GM19397 (cell line): ENCODE results near the gene LMNTD2.

ENCODE experiments used
- ATAC-seq: cut with Tn5 transposase; IDR thresholded peaks from one replicate; pipeline ENCODE4 v1.9.1; 2021; ENCODE audit warnings: mild to moderate bottlenecking, moderate library complexity; ENCODE audit not compliant: unreplicated experiment

The LMNTD2 gene

DNA sequence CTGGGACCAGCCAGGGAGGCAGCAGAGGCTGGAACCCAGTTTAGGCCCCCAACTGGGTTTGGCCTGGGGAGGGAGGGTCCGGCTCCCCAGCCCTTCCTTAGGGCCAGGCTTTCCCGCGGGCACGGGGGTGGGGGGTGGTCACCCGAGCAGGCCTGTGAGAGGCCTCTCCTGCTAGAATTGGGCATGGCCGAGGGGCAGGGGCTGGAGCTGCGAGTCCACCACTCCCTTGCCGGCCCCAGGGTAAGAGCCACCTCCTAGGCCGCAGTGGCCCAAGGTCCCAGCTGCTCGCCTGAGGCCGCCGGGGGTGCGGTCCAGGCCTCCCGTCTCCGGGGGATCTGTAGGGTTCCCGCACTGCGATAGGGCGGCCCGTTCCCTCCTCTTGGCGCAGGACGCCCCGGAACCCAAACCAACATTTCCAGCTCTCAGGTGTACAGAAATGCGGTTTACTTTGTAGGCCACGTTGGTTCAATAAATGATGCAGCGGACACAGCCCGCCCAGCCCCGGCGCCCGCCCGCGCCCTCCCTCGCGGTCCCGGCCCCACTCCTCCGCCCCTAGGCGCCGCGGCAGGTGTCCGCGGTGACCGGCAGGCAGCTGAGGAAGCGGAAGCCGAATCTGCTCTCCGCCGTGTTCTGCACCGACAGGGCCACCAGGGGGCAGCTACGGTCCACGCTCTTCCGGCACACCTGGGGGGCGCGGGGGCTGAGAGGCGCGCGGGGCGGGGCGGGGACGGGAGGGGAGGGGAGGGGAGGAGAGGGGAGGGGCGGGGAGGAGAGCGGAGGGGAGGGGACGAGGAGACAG is 5.9 kb downstream of the LMNTD2 start:
- peak; percentile 51 for ATAC-seq

GRCh38 chr11:553988-554340 is 6.6 kb downstream of the LMNTD2 start:
- ATAC-seq = no peak

DNA sequence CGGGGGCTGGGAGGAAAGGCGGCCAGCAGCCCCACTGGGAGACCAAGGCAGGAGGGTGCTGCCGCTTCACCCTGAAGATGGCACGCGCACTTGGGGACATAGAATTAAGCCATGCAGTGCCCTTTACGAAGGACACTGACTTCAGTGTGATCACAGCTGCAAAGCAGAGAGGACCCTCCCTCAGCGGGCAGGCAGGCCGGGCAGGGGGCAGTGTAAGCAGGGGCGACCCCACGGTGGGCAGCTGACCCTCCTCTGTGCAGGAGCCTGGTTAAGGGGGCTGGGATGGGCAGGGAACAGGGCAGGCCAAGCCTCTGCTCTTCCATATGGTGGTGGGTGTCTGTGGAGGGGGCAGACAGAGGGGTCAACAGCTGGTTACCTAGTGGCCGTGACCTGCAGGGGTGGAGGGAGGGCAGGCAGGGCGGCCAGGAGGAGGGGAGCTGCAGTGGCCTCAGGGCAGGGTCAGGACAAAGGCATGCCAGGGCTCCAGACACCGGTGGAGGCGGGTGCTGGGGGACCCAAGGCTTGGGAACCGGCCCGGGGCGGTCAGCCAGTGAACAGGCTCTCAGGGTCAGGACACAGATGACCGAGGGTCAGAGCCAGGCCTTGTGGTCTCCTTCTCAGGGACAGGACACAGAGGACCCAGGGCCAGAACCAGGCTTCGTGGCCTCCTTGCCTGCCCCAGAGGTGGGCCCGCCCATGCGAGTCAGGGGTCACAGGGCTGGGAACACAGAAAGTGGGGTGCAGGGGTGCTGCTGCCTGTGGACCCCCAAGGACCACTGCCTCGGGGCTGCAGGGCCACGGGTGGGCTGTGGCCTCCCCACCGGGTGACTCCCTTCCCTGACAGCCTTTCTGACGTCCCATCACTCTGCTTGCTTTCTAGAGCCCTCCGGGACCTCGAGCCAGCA is 7.2 kb downstream of the LMNTD2 start:
- ATAC-seq = no peak

- no peak for ATAC-seq
Observed at GRCh38 chr11:551596-551995, 8.9 kb downstream of the LMNTD2 start.

DNA sequence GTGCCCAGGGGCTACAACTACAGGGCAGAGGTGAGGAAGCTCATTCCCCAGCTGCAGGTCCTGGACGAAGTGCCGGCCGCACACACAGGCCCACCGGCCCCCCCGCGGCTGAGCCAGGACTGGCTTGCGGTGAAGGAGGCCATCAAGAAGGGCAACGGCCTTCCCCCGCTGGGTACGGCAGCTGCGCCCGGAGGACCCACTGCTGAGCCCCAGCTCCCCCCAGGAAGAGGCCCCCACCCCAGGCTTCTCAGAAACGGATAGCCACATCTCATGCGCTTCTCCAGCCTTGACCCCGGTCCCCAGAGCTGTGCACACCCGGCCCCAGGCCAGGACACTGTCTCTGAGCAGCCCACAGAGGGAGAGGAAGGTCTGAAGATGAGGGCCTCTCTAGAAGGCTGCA is 9.4 kb downstream of the LMNTD2 start:
- ATAC-seq = no peak

- ATAC-seq = no peak
Observed at GRCh38 chr11:550746-551085, 9.8 kb downstream of the LMNTD2 start.

- no peak for ATAC-seq
Observed at GRCh38 chr11:550021-550745, 10.4 kb downstream of the LMNTD2 start.

- no peak for ATAC-seq
Observed at GRCh38 chr11:548700-549603, 11.6 kb downstream of the LMNTD2 start.

- no peak for ATAC-seq
Observed at GRCh38 chr11:545171-545570, 15.4 kb downstream of the LMNTD2 start.

DNA sequence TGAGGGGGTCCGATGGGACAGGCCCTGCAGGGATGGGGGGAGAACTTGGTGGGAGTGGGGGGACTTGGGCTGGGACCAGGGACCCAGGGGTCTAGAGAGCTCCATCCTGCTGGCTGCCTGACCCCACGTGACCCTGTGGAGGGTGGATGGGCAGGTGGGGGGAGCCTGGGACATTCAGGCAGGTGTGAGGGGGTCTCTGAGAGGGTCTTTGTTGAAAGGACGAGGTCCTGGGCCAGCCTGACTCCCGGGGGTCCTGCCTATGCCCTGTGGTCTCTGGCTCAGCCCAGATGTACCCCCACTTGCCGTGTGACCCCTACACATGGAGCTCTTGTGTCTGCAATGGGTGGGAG is 15.7 kb downstream of the LMNTD2 start:
- no peak for ATAC-seq

- no peak for ATAC-seq
Observed at GRCh38 chr11:541433-541885, 19.1 kb downstream of the LMNTD2 start.

GRCh38 chr11:540583-541432 is 19.7 kb downstream of the LMNTD2 start:
- no peak for ATAC-seq

DNA sequence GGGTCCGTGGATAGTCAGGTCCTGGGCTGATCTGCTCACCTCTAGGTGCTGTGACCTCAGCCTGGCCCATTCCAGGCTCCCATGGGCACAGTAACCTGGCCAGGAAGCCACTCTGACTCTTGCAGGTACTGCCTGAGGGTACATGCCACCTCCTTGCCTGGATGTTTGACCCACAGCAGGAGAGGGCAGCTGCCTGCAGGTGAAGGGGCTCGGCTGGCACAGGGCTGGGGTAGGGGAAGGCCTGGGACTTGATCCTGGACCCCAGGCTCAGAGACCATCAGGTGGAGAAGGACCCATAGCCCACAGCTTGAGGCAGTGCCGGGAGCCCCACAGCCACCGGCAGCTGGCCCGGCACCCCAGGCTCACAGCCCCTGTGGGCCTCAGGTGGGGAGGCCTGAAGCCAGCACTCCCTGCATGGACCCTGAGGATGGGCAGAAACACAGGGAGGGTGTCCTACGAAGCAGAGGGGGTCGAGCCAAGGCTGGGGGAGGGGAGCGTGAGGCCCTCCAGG is 20.5 kb downstream of the LMNTD2 start:
- no peak for ATAC-seq

- no peak for ATAC-seq
Observed at GRCh38 chr11:538431-539051, 22.0 kb downstream of the LMNTD2 start.

DNA sequence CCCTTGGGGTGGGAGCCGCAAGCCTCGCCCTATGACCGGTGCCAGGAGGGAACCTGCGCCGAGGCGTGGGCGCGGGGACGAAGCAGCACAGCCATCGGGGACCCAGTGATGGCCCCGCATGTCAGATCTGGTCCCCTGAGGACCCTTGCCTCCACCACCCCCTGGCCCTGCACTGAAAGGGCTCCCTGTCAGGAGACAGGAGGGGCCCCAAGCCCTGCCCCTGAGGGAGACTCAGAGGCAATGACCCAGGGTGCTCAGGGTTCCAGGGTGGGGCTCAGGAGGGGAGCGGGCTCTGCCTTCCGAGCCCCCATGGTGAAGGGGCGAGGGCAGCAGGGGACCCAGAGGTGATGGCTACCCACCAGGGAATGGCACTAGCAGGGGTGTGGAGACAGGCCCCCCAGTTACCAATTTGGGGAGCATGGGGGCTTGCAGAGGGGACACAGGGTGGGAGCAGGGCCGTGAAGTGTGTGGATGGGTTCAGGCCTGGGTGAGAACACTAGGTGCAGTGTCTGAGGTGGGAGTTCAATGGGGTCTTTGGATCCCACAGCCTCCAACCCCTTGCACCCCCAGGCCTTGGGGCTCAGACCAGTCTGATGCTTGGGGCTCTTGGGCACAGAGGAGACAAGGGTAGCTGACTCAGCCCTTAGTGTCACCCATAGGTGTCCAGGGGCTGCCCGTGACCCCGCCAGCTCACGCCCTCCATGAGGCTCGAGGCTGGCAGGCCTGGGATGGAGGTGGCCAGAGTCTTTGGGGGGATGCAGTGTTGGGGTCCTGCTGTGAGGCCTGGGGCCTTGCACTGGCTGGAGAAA is 22.7 kb downstream of the LMNTD2 start:
- ATAC-seq = no peak

GRCh38 chr11:536841-537621 is 23.5 kb downstream of the LMNTD2 start, which contains the start of gene LRRC56:
TSS of gene LRRC56 (plus strand) at chr11:537527. CDS start at chr11:540685, 3,158 bp downstream.
- ATAC-seq = peak; percentile 43
